H1 (cell line): ENCODE data around the gene GPT2. TPM values are rescaled to one million over a fixed set of nuclear protein-coding genes. Genes with fewer than 3 reads are reported as not detected.

Experiments
- CHD1 ChIP-seq: IDR thresholded peaks from 2 replicates; pipeline ENCODE4 v1.6.1; 2012; ENCODE audit warnings: low read depth, low read length, improper control_type of control experiment
- CHD7 ChIP-seq: fragments of 300-600 bp; sonication (generic); IDR thresholded peaks from 2 replicates; pipeline ENCODE4 v1.7.1; 2012; ENCODE audit warnings: low read length, moderate library complexity, mild to moderate bottlenecking, inconsistent platforms; ENCODE audit not compliant: insufficient replicate concordance
- EZH2 ChIP-seq: fragments of 200-600 bp; sonication (generic); IDR thresholded peaks from 2 replicates; pipeline ENCODE4 v1.7.1; 2012; ENCODE audit warnings: low read depth, mild to moderate bottlenecking, moderate library complexity, low read length, inconsistent platforms; ENCODE audit not compliant: severe bottlenecking
- GABPA ChIP-seq: IDR thresholded peaks from 2 replicates; pipeline ENCODE4 v1.6.1; 2011; ENCODE audit warnings: mild to moderate bottlenecking, low read length, moderate library complexity, borderline replicate concordance; ENCODE audit not compliant: insufficient read depth
- KDM5A ChIP-seq: fragments of 200-600 bp; IDR thresholded peaks from 2 replicates; pipeline ENCODE4 v1.7.1; 2012; ENCODE audit warnings: mild to moderate bottlenecking, low read length, inconsistent platforms, mixed read lengths
- POLR2AphosphoS5 ChIP-seq: IDR thresholded peaks from 2 replicates; pipeline ENCODE4 v1.6.1; 2011; ENCODE audit warnings: low read depth, low read length
- SP1 ChIP-seq: IDR thresholded peaks from 2 replicates; pipeline ENCODE4 v1.6.1; 2011; ENCODE audit warnings: low read depth, low read length
- TAF1 ChIP-seq: IDR thresholded peaks from 2 replicates; pipeline ENCODE4 v1.6.1; 2011; ENCODE audit warnings: mild to moderate bottlenecking, low read depth, low read length
- USF2 ChIP-seq: IDR thresholded peaks from 2 replicates; pipeline ENCODE4 v1.6.1; 2011; ENCODE audit warnings: low read length, improper control_type of control experiment
- polyA plus RNA-seq, 7 experiments: library from polyadenylated mRNA; depleted of rRNA in 3 of 7; stranded (reverse) in 5 of 7; unstranded in 2 of 7; fragments of >200 nt in 5 of 7; fragments of 200-250 nt in 2 of 7; gene quantifications; 1 replicate in 5 of 7; 2 replicates in 1 of 7; 4 replicates in 1 of 7; pipeline versions ENCODE4 v1.2.1 to v1.2.3, GENCODE V29; 2011 to 2013; ENCODE audit warnings: missing spikeins in 2 of 7, mixed read lengths in 2 of 7
- total RNA-seq: library from RNA; stranded (reverse); fragmentation: NEBNext Ultra II Directional; extraction: Animal tissue kit (Norgen Biotek cat#: 25700); gene quantifications from 2 replicates; pipeline ENCODE4 v1.2.1, GENCODE V29; 2021

GPT2 gene
- total and polyA plus RNA-seq, 2 of the 8 experiments (the other 6 are each of a cell fraction or from before 2014, with no cell fraction given): 71.6 to 94.1 TPM

GRCh38 chr16:46862555-46863447 is 21.4 kb upstream of the GPT2 start (continued):
- TF ChIP-seq GABPA: no peak
- TF ChIP-seq EZH2: no peak
- TF ChIP-seq SP1: no peak
- no peak for TF ChIP-seq USF2
- no peak for TF ChIP-seq CHD7
- TF ChIP-seq POLR2AphosphoS5: no peak
- TF ChIP-seq TAF1: no peak
- TF ChIP-seq CHD1: no peak
- TF ChIP-seq KDM5A: no peak
